GM19238 (cell line): ENCODE results near the gene IFI35.
A peak's percentile ranks its signal among the peaks of the same experiment; 100 is the strongest.
"Not testable (repeated sequence)": the region's sequence is repeated elsewhere in the genome, so short reads cannot be mapped to it uniquely, and the experiment has no call there.

Source experiments
- DNase-seq: peaks from one replicate; pipeline ENCODE4 v3.0.0; 2011; ENCODE audit warnings: low spot score; ENCODE audit not compliant: insufficient read length

The IFI35 gene

GRCh38 chr17:43021741-43022512 is 15.3 kb downstream of the IFI35 start, which contains the start of gene VAT1:
Gene VAT1 (minus strand): TSS chr17:43022385. CDS start chr17:43022322, 63 bp downstream.
- peak; percentile 77 for DNase-seq

- DNase-seq: peak; percentile 92
Measured at GRCh38 chr17:43024407-43025289, 18.1 kb downstream of the IFI35 start, which contains the start of gene RND2. Gene RND2 (plus strand): TSS chr17:43025231. CDS start chr17:43025348, 117 bp downstream.

GRCh38 chr17:43025290-43025657 is 18.7 kb downstream of the IFI35 start:
- DNase-seq: no peak

GRCh38 chr17:43025766-43026537 is 19.4 kb downstream of the IFI35 start:
- DNase-seq: no peak

- no peak for DNase-seq
Measured at GRCh38 chr17:43026595-43026994, 20.0 kb downstream of the IFI35 start.

- no peak for DNase-seq
Measured at GRCh38 chr17:43027091-43028032, 20.8 kb downstream of the IFI35 start.

DNA sequence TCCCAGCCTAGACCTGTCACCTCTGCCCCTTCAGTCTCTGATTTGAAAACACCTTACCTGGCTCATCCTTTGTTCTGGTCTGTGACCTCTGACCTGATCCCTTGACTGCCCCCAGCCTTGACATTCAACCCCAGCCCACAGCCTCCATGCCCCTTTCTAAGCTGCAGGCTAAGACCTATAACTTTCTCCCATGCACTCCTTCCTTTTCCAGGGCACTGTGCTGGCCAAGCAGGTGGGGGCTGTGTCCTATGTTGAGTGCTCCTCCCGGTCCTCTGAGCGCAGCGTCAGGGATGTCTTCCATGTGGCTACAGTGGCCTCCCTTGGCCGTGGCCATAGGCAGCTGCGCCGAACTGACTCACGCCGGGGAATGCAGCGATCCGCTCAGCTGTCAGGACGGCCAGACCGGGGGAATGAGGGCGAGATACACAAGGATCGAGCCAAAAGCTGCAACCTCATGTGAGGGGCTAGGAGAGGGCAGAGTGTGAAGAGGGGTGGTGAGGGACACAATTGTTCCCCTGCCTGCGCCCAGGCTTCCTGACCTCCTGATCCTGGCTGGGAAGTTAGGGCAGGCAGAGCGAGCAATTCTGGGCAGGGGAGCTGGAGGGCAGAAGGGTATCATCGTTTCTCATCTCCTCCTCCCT is 21.8 kb downstream of the IFI35 start:
- DNase-seq: no peak

GRCh38 chr17:43030137-43030767 is 23.7 kb downstream of the IFI35 start:
- DNase-seq: no peak

- no peak for DNase-seq
Measured at GRCh38 chr17:43031666-43032065, 25.1 kb downstream of the IFI35 start.

DNA sequence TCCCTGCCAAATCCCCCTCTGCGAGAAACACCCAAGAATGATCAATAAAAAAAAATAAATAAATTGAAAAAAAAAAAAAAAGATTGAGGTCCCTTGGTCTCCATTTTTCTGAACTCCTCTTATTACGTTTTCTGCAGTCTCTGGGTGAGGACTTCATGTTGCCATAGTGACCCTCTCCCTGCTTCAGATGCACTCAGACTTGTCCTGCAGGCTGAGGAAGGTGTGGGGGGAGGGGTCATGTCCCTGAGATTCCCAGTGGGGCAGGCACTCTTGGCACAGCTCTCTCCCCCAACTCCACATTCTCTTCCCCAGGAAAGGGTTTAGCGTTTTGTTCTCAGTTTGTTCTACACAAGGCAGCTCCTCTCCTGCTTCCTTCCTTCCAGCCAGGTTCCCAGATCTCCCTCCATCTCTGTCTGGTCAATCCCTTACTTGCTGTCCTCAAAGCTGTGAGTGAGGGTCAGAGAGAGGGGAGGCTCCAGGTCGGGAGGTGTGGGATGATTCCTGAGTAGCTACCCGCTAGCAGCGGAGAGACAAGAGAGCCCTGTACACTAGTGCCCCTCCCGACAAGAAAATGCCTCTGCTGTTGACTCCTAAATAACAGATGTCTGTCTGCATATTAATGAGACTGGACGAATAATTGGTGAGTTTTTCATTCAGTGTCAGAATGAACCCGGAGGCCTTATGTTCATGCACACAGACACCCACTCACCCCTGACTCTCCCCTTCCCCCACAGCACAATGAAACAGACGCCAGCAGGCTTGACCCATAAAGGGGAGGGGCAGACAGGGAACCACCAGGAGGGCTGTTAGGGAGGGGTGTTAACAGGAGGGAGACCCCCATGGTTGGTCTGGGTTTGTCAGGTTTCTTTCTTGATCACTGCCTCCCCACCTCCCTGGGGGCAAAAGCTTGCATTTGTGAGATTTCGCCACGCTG is 27.6 kb downstream of the IFI35 start:
- DNase-seq: no peak

DNA sequence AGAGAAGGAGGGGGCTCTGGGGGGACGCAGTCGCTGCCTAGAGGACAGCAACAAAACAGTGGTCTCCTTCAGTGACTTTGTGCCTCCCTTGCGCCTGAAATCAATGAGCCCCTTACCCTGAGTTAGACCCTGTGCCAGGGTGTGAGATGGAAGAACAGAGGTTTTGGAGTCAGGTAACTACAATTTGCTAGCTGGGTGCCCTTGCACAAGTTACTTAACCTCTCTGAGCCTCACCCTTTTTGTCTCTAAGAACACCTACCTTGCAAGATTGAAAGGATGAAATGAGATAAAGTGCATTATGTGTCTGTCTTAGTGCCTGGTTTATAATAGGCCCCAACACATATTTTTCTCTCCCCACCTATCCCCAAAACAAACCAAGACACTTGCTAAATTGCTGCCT is 28.3 kb downstream of the IFI35 start:
- no peak for DNase-seq

GRCh38 chr17:43039646-43040045 is 33.1 kb downstream of the IFI35 start:
- DNase-seq: no peak

GRCh38 chr17:43040655-43041054 is 34.1 kb downstream of the IFI35 start:
- DNase-seq: no peak

- DNase-seq: no peak
Measured at GRCh38 chr17:43042025-43042628, 35.5 kb downstream of the IFI35 start.

DNA sequence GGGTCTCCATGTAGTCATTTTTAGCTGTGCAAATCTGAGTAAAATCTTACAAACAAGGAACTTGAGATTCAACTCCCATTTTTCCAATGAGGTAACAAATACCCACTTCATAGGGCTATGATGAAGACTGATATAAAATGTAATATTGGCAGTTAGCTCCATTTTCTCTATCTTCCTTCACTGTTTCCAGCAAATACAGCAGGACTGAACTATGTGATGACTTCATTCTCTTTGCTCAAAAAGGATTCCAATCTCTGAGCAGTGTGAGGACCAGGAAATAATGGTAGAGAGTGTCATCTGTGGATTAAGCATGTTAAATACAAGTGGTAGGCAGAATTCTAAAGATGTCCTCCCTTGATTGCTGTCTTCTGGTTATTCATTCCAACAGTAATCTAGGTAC is 36.7 kb downstream of the IFI35 start:
- no peak for DNase-seq

DNA sequence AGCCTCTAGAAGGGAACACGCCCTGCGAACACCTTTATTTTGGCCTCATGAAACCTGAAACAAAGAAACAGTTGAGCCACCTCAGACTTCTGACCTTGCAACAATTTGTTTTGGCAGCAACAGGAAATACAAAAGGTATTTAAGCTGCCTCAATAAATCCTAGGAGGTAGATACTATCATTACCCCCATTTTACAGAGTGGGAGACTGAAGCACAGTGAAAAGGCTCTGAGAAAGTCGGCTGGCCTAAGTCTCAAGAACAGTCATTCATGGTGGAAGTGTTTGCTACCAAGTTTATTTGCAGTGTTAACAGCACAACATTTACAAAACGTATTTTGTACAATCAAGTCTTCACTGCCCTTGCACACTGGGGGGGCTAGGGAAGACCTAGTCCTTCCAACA is 37.4 kb downstream of the IFI35 start:
- DNase-seq: no peak

GRCh38 chr17:43051969-43052368 is 45.4 kb downstream of the IFI35 start:
- DNase-seq: no peak

DNA sequence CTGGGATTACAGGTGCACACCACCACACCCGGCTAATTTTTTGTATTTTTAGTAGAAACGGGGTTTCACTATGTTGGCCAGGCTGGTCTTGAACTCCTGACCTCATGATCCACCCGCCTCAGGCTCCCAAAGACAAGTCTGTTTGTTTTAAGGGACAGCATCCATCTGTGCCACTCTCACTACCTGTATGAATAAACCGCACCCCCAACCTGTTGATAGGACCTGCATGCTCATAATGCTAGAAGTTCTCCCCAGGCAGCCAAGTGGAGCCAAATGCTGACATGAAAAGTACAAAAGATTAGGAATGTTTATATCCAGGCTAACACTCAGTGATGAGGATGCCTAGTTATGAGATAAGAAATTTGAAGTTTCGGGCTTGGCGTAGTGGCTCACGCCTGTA is 46.4 kb downstream of the IFI35 start:
- not testable (repeated sequence) for DNase-seq
